Measurements from ENCODE around the gene RAVER1. TPM values are rescaled to one million over a fixed set of nuclear protein-coding genes. Genes with fewer than 3 reads are reported as not detected.
A peak's percentile ranks its signal among the peaks of the same experiment; 100 is the strongest.

The RAVER1 gene
- total RNA-seq, 1 donor from 2014 or later: 24.8 TPM

DNA sequence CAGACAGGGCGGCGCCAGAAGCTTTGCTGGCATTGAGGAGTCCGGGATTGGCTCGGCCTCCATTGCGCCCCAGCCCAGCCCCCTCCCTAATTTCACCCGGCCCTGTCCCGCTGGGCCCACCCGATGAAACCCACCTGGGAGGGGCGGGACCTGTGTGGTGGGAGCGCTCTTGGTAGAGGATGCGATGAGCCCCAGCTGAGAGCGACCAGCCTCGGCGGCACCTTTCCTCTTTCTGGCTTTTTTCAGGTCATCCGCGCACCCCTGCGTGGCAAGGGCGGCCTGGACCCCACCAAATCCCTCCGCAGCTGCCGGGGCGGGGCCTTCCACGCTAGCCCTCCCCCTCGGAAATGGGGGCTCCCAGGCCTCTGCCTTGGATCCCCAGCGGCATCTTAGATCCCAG is 23.9 kb downstream of the RAVER1 start, which contains the start of gene ZGLP1:
TSS of gene ZGLP1 (minus strand) at position 393 of the 400 bp plus-strand sequence.
- H3K27me3 Mint-ChIP-seq (ENCODE audit: unreplicated experiment): peaks cover 4% of the 10 kb centered on the region
- H3K27ac Mint-ChIP-seq (ENCODE audit: unreplicated experiment): no peak within 1 kb of the TSS
- H3K36me3 Mint-ChIP-seq (ENCODE audit: unreplicated experiment): peaks cover 4% of the 10 kb centered on the region
- peaks cover 4% of the 10 kb centered on the region for H3K9me3 Mint-ChIP-seq (ENCODE audit: unreplicated experiment)
- no peak within 1 kb of the TSS for H3K4me3 Mint-ChIP-seq (ENCODE audit: unreplicated experiment)
- DNase-seq: no peak
- TF ChIP-seq CTCF (IDR thresholded peaks at IDR 0.05; ENCODE audit: partially characterized antibody, unreplicated experiment): no peak
- peaks cover 4% of the 10 kb centered on the region for H3K4me1 Mint-ChIP-seq (ENCODE audit: low read depth, unreplicated experiment)

DNA sequence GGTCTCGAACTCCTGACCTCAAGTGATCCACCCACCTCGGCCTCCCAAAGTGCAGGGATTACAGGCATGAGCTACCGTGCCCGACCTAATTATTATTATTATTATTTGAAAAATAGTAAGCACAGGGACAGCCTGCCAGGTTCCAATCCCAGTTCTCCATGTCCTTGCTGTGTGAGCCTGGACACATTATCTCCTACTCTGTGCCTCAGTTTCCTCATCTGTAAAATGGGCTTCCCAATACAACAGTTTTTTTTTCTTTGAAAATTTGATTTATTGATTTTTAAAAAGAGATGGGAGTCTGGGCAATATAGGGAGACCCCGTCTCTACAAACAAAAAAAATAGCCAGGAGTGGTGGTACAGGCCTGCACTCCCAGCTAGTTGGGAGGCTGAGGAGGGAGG is 27.0 kb downstream of the RAVER1 start:
- Mint-ChIP-seq H3K27ac (ENCODE audit: unreplicated experiment) (no peak overlapping the region), H3K4me1 (ENCODE audit: low read depth, unreplicated experiment) (peaks cover 4% of the 10 kb centered on the region), H3K9me3 (ENCODE audit: unreplicated experiment) (peaks cover 2% of the 10 kb centered on the region), H3K36me3 (ENCODE audit: unreplicated experiment) (no peaks in the 10 kb centered on the region), H3K27me3 (ENCODE audit: unreplicated experiment) (peaks cover 5% of the 10 kb centered on the region), H3K4me3 (ENCODE audit: unreplicated experiment) (no peak overlapping the region)
- TF ChIP-seq CTCF (IDR thresholded peaks at IDR 0.05; ENCODE audit: partially characterized antibody, unreplicated experiment): no peak
- DNase-seq: no peak

DNA sequence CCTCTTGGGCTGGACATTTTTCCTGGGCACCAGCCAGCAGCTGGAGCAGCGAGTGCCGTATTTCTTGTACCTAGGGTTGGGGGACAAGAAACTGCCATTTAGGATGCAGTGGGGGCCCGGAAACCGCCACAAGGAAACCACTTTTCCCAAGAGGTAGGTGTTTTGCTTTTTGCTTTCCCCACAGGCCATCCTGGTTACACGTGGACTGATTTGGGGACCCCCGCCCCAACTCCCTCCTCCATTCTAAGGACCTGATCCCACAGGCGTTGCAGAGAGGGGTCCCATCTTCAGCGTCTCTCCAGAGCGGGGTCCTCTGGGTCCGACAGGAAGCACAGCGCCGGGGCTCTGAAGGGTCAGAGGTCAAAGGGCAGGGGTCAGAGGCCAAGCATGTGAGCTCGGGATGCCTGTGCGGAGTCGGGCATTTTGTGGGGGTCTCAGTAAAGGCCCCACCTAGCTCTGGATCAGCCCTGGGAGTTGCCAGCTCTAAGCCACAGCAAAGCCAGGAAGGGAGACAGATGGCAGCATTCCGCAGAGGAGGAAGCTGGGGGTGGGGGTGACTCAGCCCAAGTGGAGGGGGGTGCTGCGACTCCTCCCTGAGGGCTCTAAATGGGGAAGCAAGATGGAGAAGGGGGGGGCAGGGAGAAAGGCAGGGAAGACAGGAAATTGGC is 28.1 kb downstream of the RAVER1 start:
- Mint-ChIP-seq H3K9me3 (ENCODE audit: unreplicated experiment) (peaks cover 2% of the 10 kb centered on the region), H3K4me1 (ENCODE audit: low read depth, unreplicated experiment) (peaks cover 4% of the 10 kb centered on the region), H3K4me3 (ENCODE audit: unreplicated experiment) (no peak overlapping the region), H3K27me3 (ENCODE audit: unreplicated experiment) (peaks cover 7% of the 10 kb centered on the region), H3K36me3 (ENCODE audit: unreplicated experiment) (no peaks in the 10 kb centered on the region), H3K27ac (ENCODE audit: unreplicated experiment) (no peak overlapping the region)
- TF ChIP-seq CTCF (IDR thresholded peaks at IDR 0.05; ENCODE audit: partially characterized antibody, unreplicated experiment): no peak
- no peak for DNase-seq

- Mint-ChIP-seq H3K4me3 (ENCODE audit: unreplicated experiment) (no peak overlapping the region), H3K9me3 (ENCODE audit: unreplicated experiment) (no peaks in the 10 kb centered on the region), H3K27ac (ENCODE audit: unreplicated experiment) (peak overlapping the region; percentile 17), H3K27me3 (ENCODE audit: unreplicated experiment) (peaks cover 8% of the 10 kb centered on the region), H3K36me3 (ENCODE audit: unreplicated experiment) (no peaks in the 10 kb centered on the region), H3K4me1 (ENCODE audit: low read depth, unreplicated experiment) (peaks cover 2% of the 10 kb centered on the region)
- TF ChIP-seq CTCF (IDR thresholded peaks at IDR 0.05; ENCODE audit: partially characterized antibody, unreplicated experiment): no peak
- DNase-seq: no peak
Measured at GRCh38 chr19:10299545-10300458, 33.5 kb downstream of the RAVER1 start.
